Measurements from ENCODE around the gene TRAF2. TPM values are rescaled to one million over a fixed set of nuclear protein-coding genes. Genes with fewer than 3 reads are reported as not detected.

TRAF2 gene
- total and polyA plus RNA-seq, 2 donors (not counting 3 experiments of a cell fraction or from before 2014, with no cell fraction given): 10.9 to 23.1 TPM

- Histone ChIP-seq H3K27me3 (ENCODE audit: control insufficient read depth in 2 of 2, insufficient read depth in 2 of 2, low read length in 2 of 2) (no peaks in the 10 kb centered on the region), H3K27ac (ENCODE audit: insufficient read depth, low read depth, low read length) (no peak overlapping the region), H3K4me2 (ENCODE audit: insufficient read depth, low read length) (no peak overlapping the region), H3K4me1 (ENCODE audit: control insufficient read depth, extremely low read depth, insufficient read depth, low read length) (no peaks in the 10 kb centered on the region), H3K79me2 (ENCODE audit: control insufficient read depth, insufficient read depth, low read length) (no peaks in the 10 kb centered on the region), H3K9me1 (replicated peaks; ENCODE audit: control insufficient read depth, extremely low read depth, insufficient read depth, low read length) (no peaks in the 10 kb centered on the region), H3K4me3 (replicated peaks in 1 of 3; ENCODE audit: insufficient read depth in 1 of 3, low read depth in 1 of 3, low read length in 3 of 3) (no peak overlapping the region), H3K36me3 (ENCODE audit: control insufficient read depth in 2 of 2, extremely low read depth in 1 of 2, insufficient read depth in 2 of 2, low read length in 2 of 2) (no peaks in the 10 kb centered on the region), H4K20me1 (replicated peaks; ENCODE audit: control insufficient read depth, extremely low read depth, insufficient read depth, low read length) (no peaks in the 10 kb centered on the region), H3K9ac (replicated peaks; ENCODE audit: extremely low read depth, insufficient read depth, low read length) (no peak overlapping the region), H3K9me3 (replicated peaks; ENCODE audit: control insufficient read depth, insufficient read depth, low read length) (no peaks in the 10 kb centered on the region), H2AFZ (ENCODE audit: low read depth, low read length) (no peak overlapping the region)
- intact Hi-C loops (cut with micrococcal nuclease) (no loop called here), dilution Hi-C loops (cut with MboI; ENCODE audit: extremely low pct_ligation_motif_present, low sequenced_read_pairs) (no loop called here)
- no TSS peak for BruUV-seq (replicated peaks)
- no peak for TF ChIP-seq FOS (IDR thresholded peaks at IDR 0.05; ENCODE audit: borderline replicate concordance, insufficient read depth, low read length)
- TF ChIP-seq, protein P1, sequence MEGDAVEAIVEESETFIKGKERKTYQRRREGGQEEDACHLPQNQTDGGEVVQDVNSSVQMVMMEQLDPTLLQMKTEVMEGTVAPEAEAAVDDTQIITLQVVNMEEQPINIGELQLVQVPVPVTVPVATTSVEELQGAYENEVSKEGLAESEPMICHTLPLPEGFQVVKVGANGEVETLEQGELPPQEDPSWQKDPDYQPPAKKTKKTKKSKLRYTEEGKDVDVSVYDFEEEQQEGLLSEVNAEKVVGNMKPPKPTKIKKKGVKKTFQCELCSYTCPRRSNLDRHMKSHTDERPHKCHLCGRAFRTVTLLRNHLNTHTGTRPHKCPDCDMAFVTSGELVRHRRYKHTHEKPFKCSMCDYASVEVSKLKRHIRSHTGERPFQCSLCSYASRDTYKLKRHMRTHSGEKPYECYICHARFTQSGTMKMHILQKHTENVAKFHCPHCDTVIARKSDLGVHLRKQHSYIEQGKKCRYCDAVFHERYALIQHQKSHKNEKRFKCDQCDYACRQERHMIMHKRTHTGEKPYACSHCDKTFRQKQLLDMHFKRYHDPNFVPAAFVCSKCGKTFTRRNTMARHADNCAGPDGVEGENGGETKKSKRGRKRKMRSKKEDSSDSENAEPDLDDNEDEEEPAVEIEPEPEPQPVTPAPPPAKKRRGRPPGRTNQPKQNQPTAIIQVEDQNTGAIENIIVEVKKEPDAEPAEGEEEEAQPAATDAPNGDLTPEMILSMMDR (IDR thresholded peaks at IDR 0.05; ENCODE audit: extremely low read depth in 1 of 2, insufficient read depth in 1 of 2, low read depth in 1 of 2, low read length in 2 of 2): no peak
- no peak for TF ChIP-seq GATA2 (IDR thresholded peaks at IDR 0.05; ENCODE audit: insufficient read depth, insufficient read length, low read depth, low read length)
- POLR2A ChIA-PET: no interaction called here
- no peak for DNase-seq (ENCODE audit: low read depth, low spot score)
- no peak for FAIRE-seq
- CTCF ChIA-PET: no interaction called here
These were observed 86.0 kb downstream of the TRAF2 start for GRCh38 chr9:136972335-136972734.

- Histone ChIP-seq H3K4me1 (ENCODE audit: control insufficient read depth, extremely low read depth, insufficient read depth, low read length) (no peaks in the 10 kb centered on the region), H2AFZ (ENCODE audit: low read depth, low read length) (no peak overlapping the region), H3K9me3 (replicated peaks; ENCODE audit: control insufficient read depth, insufficient read depth, low read length) (no peaks in the 10 kb centered on the region), H3K4me2 (ENCODE audit: insufficient read depth, low read length) (no peak overlapping the region), H3K27ac (ENCODE audit: insufficient read depth, low read depth, low read length) (no peak overlapping the region), H3K36me3 (ENCODE audit: control insufficient read depth in 2 of 2, extremely low read depth in 1 of 2, insufficient read depth in 2 of 2, low read length in 2 of 2) (no peaks in the 10 kb centered on the region), H4K20me1 (replicated peaks; ENCODE audit: control insufficient read depth, extremely low read depth, insufficient read depth, low read length) (no peaks in the 10 kb centered on the region), H3K9ac (replicated peaks; ENCODE audit: extremely low read depth, insufficient read depth, low read length) (no peak overlapping the region), H3K4me3 (replicated peaks in 1 of 3; ENCODE audit: insufficient read depth in 1 of 3, low read depth in 1 of 3, low read length in 3 of 3) (no peak overlapping the region), H3K9me1 (replicated peaks; ENCODE audit: control insufficient read depth, extremely low read depth, insufficient read depth, low read length) (no peaks in the 10 kb centered on the region), H3K79me2 (ENCODE audit: control insufficient read depth, insufficient read depth, low read length) (no peaks in the 10 kb centered on the region), H3K27me3 (ENCODE audit: control insufficient read depth in 2 of 2, insufficient read depth in 2 of 2, low read length in 2 of 2) (no peaks in the 10 kb centered on the region)
- no peak for DNase-seq (ENCODE audit: low read depth, low spot score)
- POLR2A ChIA-PET: no interaction called here
- dilution Hi-C loops (cut with MboI; ENCODE audit: extremely low pct_ligation_motif_present, low sequenced_read_pairs) (no loop called here), intact Hi-C loops (cut with micrococcal nuclease) (no loop called here)
- CTCF ChIA-PET: no interaction called here
- TF ChIP-seq, protein P2, sequence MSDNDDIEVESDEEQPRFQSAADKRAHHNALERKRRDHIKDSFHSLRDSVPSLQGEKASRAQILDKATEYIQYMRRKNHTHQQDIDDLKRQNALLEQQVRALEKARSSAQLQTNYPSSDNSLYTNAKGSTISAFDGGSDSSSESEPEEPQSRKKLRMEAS (IDR thresholded peaks at IDR 0.05; ENCODE audit: insufficient read depth, insufficient read length): no peak
- TF ChIP-seq MYC (IDR thresholded peaks at IDR 0.05; ENCODE audit: low read depth, low read length): no peak
- TF ChIP-seq JUN (IDR thresholded peaks at IDR 0.05; ENCODE audit: borderline replicate concordance, insufficient read depth, insufficient read length, low read depth): no peak
- TF ChIP-seq FOS (IDR thresholded peaks at IDR 0.05; ENCODE audit: borderline replicate concordance, insufficient read depth, low read length): no peak
- TF ChIP-seq POLR2AphosphoS5 (IDR thresholded peaks at IDR 0.05; ENCODE audit: insufficient read depth, low read depth, low read length): no peak
- no peak for TF ChIP-seq EZH2 (IDR thresholded peaks at IDR 0.05; ENCODE audit: borderline replicate concordance, low read depth, low read length, severe bottlenecking)
- TF ChIP-seq POLR2A (IDR thresholded peaks at IDR 0.05; ENCODE audit: low read depth, low read length): no peak
- no peak for TF ChIP-seq GATA2 (IDR thresholded peaks at IDR 0.05; ENCODE audit: insufficient read depth, insufficient read length, low read depth, low read length)
- TF ChIP-seq, protein P1 (IDR thresholded peaks at IDR 0.05; ENCODE audit: extremely low read depth in 1 of 2, insufficient read depth in 1 of 2, low read depth in 1 of 2, low read length in 2 of 2): no peak
- no TSS peak for BruUV-seq (replicated peaks)
- no peak for FAIRE-seq
These were observed 86.4 kb downstream of the TRAF2 start for GRCh38 chr9:136972743-136973142.
